Activated naive CD4-positive, alpha-beta T cell treated with anti-CD3 and anti-CD28 coated beads, Interleukin-2, amount 50 U/mL, for 16 hours (primary cell): ENCODE results near the gene NUDCD3.

Experiments
- DNase-seq: peaks from one replicate; pipeline ENCODE4 v3.0.0-alpha.2; 2020

The NUDCD3 gene

DNA sequence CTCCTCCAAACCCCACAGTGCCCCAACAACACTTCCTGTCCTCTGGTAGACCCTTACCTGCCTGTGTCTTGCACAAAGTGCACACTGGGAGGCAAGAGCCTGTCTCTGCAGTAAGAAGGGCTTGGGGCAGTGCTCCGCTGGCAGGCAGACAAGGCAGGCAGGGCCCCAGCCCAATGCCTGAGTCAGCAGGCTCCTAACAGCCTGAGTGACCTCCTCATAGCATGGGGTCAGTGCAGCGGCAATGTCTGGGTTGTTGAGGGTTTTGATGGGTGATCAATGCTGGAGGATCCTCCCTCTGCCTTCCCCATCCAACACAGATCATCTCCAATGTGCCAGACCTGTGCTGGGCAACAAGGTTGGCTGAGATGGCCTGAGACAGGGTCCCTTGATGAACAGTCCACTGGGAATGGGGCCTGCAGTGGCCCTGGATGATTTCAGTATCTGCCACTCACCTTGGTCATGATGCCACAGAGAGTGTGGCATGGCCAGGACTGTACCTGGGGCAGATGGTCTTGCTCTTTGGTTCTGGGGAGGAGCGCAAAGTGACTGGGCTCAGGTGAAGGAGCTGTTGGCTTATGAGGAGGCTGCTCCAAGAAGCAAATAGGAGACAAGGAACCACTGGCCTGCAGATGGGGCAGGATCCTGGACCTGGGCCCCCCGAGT, 109.5 kb downstream of the NUDCD3 start:
- no peak for DNase-seq

DNA sequence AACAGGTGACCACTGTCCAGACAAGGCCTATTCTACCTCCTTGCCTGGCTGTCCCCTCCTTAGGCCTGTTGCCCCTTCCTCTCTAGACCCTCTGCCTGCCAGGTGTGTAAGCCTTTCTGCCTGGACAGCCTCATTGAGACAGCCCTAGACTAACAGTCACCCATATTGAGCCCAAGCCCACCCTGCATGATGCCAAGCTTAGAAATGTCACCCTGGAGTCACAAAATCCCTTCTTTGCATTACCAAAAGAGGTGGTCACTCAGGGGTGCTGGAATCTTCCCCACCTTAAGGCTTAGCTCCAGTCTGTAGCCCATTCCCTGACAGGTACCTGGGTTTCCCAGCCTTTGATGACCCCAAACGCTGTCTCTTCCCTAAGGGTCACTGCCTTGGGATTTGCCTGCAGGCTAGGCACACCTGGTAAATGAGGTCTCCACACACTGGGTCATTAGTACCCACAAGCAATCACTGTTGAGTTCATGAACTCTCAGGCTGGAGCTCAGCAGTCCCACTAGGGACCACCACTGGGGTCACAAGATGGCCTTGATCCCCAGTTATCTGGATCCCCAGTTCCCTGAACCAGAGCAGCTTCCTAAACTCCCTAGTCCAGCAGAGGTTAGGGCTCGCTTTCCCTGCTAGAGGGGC, 110.1 kb downstream of the NUDCD3 start:
- no peak for DNase-seq

DNA sequence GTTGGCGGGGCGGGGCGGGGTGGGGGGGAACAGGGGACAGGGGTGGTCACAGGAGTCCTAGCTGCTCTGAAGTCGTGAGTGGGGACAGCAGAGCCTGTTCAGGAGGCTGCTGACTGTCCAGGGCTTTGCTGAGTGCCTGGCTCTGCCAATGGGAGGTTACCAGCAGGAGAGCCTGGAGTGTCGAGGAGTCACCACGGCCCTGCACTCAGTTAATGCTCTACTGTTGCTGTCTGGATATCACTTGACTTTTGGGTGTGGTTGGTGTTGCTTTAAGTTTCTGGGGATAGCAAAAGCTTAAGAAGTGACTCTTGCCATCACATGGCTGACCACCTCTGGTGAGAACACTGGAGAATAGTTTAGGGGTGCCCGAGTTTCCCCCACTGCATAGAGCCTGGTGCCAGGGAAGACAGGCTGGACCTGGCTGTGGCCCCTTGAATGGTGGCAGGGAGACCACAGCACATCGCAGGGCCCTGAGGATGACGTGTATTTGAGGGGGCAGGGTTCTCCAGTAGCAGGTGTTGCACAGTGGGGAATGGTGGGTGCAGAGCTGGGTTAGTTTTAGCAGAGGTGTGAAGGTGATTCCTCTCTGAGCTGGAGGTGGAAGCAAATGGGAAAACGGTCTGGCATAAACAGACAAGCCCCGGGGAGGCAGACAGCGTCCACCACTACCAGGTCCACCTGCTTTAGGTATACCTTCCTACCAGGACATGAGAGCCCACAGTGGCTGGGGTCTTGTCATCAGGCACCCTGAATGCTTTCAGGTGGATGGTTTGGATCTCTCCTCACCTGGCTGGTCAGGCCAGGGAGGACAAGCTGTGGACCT, 110.9 kb downstream of the NUDCD3 start:
- no peak for DNase-seq

DNA sequence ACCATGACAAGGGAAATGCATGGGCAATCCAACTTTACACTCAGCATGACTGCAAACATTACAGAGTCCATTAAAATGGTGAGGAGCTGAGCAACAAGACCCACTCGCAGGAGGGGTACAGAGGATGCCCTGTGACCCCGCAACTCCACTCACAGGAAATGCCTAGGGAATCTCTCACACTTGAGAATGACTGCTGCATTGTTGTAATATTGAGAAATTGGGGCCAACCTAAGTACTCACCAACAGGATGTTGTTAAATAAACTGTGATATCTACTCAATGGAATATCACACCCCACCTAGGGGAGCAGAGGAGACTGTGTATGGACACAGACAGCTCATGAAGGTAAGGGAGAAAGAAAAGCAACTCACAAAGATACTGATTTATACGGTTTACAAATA, 111.7 kb downstream of the NUDCD3 start:
- no peak for DNase-seq

DNA sequence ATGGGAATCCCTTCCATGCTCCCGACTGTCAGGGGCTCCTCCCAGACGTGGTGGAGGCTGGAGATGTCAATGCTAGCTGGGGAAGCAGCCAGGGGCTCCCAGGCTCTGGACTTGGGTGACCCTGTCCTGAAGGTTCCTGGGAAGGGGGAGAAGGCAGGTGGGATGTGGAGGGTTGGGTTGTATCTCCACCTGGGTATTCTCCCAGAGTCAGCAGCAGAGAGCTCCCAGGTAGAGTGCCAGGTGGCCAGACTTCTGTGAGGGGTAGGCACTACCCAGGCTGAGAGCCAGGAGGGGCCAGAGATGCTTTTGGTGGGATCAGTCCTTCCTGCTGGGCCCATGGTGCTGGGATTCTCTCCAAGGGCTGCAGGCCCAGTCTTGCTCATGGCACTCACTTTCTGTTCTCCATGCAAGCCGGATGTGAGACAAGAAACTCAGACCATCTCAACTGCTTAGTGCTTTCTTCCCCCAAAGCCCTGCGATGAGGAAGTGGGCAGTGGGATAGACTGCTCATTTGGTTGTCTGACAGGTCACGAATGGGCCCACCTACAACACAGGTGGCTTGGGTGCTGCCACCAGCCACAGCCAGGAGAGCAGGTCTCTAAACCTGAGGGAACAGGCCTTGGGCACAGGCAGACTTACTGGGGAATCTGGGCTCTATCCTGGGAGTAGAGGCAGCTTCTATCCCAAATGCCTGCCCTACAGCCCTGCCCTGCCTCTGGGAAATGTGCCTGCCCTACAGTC, 112.6 kb downstream of the NUDCD3 start:
- no peak for DNase-seq

DNA sequence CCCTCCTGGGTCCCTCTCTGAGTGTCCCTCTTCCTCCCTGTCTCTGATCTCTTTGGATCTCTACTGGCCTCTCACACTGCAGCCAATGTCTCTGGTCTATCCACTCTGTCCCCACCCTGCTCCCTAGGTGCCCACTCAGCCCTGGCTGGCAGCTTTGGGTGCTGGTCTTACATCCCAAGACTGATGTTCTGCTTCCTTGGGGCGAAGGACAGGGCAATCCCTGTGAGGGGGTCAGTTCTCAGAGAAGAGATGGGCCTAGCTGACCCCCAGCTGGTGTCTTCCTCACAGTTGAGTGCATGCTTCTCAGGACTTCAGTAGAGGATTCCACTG, 113.4 kb downstream of the NUDCD3 start:
- DNase-seq: no peak

DNA sequence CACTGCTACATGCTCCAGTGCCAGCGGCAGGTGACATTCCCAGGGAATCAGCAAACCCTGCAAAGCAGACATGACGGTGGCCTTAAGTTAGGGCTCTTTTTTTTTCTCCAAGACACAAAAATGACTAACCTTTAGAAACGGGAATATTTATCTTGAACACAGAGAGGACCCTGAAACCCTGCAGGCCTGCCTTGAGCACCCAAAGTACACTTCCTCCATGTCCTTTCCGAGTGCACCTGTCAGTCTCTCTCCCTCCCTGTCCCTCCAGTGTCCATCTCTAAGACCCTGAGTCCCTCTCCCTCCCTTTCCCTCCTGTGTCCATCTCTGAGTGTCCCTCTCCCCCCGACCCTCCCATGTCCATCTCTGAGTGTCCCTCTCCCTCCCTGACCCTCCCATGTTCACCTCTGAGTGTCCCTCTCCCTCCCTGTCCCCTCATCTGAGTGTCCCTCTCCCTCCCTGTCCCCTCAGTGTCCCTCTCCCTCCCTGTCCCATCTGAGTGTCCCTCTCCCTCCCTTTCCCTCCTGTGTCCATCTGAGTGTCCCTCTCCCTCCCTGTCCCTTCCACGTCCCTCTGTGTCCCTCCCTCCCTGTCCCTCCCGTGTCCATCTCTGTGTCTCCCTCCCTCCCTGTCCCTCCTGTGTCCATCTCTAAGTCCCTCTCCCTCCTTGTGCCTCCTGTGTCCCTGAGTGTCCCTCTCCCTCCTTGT, 113.9 kb downstream of the NUDCD3 start:
- DNase-seq: no peak

DNA sequence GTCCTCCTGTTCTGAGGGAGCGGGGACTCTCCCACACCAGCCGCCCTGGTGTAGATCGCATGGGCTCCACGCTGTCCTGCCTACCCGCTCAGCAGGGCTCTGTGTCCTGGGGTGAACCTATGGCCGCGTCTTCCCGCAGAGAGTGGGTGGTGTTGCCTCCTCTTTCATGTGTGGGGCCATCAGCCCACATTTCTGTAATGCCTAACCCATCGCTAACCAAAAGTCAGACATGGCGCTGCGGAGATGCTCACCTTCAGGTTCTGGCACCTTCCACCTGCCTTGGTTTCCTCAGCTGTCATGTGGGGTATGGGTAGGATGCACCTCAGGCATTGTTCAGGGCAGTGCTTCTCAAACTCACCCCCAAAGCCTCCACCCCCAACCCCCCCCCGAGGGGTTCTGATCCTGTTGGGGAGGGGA, 114.5 kb downstream of the NUDCD3 start:
- DNase-seq: no peak

DNA sequence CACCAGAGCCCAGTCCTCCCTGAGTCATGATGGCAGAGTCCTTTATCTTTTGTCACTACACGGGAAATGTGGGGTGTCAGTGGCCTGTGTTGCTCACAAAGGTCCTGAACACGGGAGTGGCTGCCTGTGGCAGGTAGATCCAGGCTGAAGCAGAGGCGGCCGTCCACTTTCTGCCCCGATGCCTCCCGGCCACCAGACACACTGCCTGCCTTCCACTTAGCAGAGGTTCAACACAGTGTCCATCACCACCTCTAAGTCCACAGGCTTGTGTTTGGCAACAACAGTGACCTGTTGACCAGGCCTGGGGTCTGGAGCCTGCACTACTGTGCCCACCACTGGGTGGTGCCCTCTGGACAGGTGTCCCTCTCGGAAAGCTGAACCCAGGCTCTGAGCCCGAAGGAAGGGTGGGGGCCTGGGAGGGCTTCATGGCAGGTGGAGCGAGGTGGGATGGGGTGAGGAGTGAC, 115.2 kb downstream of the NUDCD3 start:
- DNase-seq: no peak

DNA sequence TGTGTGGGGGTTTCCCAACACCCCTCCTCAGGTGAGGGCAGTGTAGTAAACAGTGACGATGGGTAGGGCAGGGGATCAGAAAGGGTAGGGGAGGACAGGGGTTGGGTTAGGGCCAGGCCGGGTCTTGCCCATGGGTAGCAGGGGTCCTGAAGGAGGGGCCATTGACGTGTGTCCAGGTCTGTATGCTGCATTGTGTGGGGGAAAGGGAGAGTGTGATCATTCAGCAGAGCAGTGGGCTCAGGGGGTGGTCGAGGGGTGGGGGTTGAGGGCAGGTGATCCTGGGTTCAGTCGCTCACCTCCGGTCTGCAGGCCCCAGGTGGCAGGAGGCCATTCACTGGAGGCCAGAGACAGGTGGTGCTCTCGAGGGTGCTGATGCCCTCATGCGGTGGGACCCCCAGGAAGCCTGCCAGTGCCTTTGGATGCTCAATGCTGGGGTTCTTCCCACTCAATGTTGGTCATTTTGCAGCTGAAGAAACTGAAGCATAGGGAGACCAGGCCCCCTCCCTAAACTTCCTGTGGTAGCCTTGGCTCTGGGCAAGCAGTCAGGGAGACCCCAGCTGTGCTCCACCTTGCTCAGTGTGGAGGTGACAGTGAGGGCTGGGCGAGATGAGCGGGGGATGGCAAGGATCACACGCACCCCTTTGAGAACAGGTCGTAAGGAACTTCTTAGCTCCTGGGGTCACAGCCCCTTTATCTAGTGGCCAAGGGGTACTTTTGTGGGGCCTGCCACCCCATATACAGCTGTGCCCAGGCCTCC, 116.3 kb downstream of the NUDCD3 start:
- no peak for DNase-seq

DNA sequence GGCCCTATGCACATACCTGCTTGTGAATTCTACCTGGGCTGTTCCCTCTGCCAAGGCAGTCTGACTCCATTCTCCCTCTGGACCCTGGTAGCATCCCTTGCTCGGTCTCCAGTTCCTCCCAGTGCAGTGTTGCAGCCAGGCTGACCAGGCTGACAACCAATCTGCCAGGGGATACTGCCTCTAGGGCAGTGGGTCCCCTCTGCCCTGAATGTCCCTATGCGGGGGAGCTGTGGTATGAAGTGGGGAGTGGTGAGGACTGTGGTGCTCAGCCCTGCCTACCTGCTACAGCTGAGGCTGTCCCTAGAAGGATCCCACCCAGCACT, 117.1 kb downstream of the NUDCD3 start:
- no peak for DNase-seq

DNA sequence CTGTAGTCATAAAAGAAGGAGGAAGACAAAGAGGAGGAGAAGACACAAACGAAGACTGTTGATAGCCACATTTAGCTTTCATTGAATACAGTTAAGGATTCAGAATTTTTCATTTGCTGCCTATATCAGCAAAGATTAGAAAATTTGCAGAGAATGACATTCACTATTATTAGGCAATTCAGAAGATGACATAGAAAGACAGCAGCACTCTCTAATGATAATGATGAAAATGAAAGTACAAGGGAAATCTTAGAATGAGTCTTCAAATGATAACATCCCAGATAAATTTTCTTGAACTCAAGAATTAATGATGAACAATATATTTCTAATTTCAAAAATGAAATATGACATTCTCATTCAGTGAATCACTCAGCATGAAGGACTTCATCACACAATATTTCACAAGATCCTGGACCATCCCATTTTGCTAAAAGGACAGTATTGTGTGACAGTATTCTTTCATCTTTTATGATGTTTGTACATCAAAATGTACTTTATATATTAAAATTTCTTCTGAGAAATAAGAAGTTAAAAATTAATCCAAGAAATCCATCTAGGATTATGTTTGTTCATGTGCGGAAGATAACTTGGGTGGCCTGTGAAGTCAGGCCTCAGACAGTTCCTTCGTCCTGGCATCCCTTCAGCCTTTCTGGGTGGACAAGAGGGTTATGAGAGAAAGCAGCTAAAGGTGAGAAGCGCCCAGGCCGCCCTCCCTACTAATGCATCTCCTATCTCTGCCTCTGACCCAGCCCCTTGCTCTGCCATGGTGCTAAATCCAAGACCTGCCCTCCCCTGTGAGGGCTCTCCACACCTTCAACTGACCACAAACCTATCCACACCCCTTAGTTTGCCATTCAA, 117.7 kb downstream of the NUDCD3 start:
- no peak for DNase-seq

DNA sequence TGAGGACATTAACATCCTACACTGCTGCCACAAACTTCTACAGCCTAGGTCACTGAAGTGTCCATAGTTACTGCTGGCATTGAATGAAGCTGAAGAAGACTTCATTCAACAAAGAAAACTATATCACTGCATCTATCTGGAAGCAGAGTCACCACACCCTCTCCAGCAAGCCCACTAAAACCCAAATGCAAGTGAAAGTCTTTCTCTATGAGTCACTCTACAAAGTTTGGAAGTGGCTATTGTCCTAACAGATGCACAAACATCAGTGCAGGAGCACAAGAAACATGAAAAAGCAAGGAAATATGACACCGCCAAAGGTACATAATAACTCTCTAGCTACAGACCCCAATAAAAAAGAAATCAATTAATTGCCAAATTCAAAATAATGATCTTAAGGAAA, 121.6 kb downstream of the NUDCD3 start:
- no peak for DNase-seq

DNA sequence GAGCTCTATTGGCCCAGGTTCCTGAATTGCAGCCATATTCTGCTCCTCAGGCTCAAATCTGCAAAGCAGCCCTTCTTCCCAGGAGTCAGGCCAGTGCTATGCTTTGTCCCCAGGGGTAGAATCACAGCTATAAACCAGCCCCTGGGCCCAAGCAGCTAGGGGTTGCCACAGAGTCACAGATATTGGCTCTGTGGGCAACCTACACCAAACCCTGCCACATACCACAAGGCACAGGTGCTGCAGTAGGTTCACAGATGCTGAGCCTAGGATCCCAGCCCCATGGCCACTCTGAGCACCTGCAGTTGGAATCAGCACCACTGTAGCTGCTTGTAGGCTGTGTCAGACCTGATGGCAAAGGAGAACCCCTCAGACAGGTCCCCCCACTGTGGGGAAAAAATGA, 122.0 kb downstream of the NUDCD3 start:
- DNase-seq: no peak

DNA sequence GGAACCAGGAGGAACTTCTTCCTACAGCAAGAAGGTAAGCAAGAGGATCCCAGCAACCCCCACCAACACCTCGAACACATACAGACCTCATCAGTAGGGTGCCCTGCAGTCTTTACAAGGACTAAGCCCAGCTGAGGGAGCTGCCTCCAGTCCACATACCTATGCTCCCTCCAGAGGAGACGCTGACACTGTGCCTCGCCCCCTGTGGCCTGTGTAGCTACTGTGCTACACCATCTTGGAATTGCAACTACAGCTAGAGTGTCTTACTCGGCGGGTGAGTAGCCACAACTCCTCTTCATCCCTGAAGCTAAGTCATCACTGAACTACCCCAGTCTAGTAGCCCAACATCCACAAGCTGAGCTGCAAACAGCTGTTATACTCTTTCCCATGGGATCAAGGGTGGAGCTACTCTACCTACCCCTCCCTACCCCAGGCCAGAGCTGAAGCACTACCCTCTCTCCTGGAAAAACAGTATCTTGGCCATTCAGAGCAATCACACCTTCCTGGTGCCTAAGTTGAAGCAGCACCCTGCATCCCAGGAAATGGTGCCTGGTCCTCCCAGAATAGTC, 122.9 kb downstream of the NUDCD3 start:
- DNase-seq: no peak

DNA sequence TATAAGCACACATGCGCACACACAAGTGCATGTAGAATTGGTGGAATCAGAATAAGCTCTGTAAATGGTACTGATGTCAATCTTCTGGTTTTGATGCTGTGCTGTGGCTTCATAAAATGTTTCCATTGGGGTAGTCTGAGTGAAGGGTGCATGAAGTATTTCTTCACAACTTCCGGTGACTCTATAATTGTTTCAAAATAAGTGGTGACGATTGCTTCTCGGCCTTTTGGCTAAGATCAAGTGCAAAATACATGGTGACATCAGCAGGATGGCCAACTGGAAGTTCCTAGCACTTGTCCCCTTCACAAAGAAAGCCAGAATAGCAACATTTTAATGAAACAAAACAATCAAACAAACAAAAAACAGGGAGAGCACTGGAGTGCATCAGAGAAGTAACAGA, 123.5 kb downstream of the NUDCD3 start:
- no peak for DNase-seq

DNA sequence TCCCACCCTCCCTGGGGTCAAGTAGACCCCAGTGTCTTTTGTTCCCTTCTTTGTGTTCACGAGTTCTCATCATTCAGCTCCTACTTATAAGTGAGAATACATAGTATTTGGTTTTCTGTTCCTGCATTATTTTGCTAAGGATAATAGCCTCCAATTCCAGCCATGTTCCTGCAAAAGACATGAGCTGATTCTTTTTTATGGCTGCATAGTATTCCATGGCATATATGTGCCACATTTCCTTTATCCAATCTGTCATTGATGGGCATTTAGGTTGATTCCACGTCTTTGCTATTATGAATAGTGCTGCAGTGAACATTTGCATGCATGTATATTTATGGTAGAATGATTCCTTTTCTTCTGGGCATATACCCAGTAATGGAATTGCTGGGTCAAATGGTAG, 136.8 kb downstream of the NUDCD3 start:
- no peak for DNase-seq

DNA sequence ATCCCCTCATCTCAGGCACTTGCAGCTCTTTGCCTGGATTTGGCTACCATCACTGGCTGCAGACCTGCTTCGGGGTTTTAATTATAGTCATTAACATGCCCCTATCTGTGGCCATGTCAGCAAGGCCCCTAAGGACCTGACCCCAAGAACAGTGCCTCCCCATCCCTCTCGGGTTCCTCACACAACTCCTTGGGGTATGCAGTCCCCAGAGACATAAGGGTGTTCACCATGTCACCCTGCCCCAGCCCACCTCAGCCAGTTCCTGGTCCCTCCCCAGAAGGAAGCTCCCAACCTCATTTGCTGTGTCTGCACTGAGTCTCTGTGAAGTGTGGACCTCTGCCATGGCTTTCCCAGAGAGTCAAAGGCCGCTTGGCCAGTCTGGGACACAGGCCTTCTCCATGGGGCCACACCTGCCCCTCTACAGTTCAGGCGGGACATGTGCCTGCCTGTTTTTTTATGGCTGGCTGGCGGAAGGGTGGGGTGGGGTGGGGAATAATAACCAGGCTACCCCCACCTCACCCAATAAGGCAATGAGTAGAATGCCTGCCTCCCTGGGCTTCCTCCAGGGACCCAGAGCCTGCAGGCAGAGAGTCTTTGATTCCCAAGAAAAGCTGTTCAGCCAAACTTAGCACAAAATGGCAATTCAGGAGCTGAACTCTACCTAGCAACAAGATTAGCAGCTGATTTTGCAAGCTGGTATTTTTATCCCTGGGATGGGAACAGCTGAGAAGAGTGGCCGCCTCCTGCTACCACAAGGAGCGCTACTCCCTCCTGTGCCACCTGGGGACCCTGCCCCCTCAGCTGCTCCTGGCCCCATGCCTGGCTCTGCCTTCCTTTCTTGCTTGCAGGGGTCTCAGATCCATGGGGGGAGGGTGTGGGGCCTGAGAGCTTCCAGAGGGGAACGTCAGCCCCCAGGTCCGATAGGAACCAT, 141.3 kb downstream of the NUDCD3 start:
- no peak for DNase-seq

DNA sequence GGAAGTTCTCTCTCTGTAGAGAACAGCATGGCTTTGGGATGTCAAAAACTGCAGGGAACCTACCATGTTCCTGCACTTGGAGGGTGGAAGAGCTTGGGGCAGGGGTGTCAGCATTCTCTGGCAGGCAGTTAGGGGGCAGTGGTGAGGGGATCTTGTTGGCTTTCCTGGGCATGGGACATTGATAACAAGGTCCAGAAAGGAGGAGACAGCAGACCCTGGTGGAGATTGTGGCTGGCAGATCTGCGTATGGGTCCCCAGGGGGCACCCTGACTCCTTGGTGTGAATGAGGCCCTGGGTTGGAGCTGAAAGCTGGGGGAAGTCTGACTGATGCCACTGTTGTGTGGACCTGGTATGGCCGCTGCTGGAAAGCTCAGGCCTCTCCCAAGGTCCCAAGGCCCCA, 142.2 kb downstream of the NUDCD3 start:
- no peak for DNase-seq
